Tibial nerve (tissue), 3 donors: ENCODE results near the gene NELFB.
A peak's percentile ranks its signal among the peaks of the same experiment; 100 is the strongest.

ENCODE experiments used
- POLR2A ChIP-seq, 2 donors: fragments of 450-650 bp; IDR thresholded peaks; one replicate each; pipeline ENCODE4 v1.6.1; 2017; ENCODE audit warnings: antibody characterized with exemption in 2 of 2, mild to moderate bottlenecking in 2 of 2, moderate library complexity in 2 of 2
- TF ChIP-seq, protein P1 (sequence below), 5 experiments: fragments of 200-600 bp in 3 of 5; fragments of 450-650 bp in 2 of 5; sonication (generic) in 3 of 5; IDR thresholded peaks; one replicate each; pipeline ENCODE4 v1.5.1; 2016 to 2019; ENCODE audit warnings: antibody characterized with exemption in 5 of 5, mild to moderate bottlenecking in 3 of 5, moderate library complexity in 2 of 5

DNA sequence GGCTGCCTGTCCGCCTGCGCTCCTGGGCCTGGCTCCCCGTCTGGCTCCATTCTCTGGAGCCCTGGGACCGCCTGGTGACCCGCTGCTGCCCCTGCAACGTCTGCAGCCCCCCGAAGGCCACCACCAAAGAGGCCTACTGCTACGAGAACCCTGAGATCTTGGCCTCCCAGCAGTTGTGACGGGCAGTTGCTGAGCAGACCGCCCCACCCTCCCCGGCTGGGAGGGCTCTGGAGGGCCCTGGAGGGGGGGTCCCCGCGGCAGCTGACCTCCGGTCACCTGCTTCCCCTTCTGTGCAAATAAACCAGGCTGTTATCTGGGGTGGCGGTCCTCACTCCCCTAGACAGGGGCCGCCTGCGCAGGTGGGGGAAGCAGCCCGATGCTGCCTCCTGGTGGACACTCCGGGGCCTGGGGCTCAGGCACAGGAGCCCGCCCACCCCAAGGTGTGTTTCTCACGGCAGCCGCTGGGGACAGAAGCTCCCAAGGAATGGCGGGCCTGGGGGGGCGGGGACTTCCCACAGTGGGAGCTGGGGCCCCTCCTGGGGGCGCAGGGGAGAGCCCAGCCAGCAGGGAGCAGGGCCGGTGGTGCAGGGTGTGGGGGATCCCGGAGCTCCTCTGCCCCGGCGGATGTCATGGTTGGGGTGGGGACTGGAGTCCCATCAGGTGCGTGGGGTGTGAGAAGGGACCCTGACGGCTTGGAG lies 18.7 kb upstream of the NELFB start:
- TF ChIP-seq, protein P1, sequence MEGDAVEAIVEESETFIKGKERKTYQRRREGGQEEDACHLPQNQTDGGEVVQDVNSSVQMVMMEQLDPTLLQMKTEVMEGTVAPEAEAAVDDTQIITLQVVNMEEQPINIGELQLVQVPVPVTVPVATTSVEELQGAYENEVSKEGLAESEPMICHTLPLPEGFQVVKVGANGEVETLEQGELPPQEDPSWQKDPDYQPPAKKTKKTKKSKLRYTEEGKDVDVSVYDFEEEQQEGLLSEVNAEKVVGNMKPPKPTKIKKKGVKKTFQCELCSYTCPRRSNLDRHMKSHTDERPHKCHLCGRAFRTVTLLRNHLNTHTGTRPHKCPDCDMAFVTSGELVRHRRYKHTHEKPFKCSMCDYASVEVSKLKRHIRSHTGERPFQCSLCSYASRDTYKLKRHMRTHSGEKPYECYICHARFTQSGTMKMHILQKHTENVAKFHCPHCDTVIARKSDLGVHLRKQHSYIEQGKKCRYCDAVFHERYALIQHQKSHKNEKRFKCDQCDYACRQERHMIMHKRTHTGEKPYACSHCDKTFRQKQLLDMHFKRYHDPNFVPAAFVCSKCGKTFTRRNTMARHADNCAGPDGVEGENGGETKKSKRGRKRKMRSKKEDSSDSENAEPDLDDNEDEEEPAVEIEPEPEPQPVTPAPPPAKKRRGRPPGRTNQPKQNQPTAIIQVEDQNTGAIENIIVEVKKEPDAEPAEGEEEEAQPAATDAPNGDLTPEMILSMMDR (IDR thresholded peaks at IDR 0.05): peak; percentile 97 to 99 (median 98)
- peak in 1 of 2 donors; percentile 18 for TF ChIP-seq POLR2A (IDR thresholded peaks at IDR 0.05)
